Peyer's patch (tissue), 4 donors: ENCODE results near the gene SLC26A9.

ENCODE experiments used
- CTCF ChIP-seq, 6 experiments: fragments of 450-650 bp in 4 of 6; fragments of 200-600 bp in 2 of 6; sonication (generic) in 1 of 6; IDR thresholded peaks; one replicate each; pipeline ENCODE4 v1.5.1; 2017 to 2019; ENCODE audit warnings: antibody characterized with exemption in 6 of 6, mild to moderate bottlenecking in 3 of 6, moderate library complexity in 1 of 6
- POLR2A ChIP-seq, 2 donors: fragments of 450-650 bp; IDR thresholded peaks; one replicate each; pipeline ENCODE4 v1.5.1; 2017; ENCODE audit warnings: antibody characterized with exemption in 2 of 2, mild to moderate bottlenecking in 2 of 2, moderate library complexity in 2 of 2

GRCh38 chr1:205971082-205971481 lies 27.8 kb upstream of the SLC26A9 start:
- TF ChIP-seq CTCF (IDR thresholded peaks at IDR 0.05) (no peak), POLR2A (IDR thresholded peaks at IDR 0.05) (no peak)
